DOHH2 (cell line): ENCODE results near the gene OPTC.

Experiments used
- EZH2phosphoT487 ChIP-seq: fragments of 200-600 bp; sonication (generic); IDR thresholded peaks from 2 replicates; pipeline ENCODE4 v1.6.1; 2017; ENCODE audit warnings: borderline replicate concordance, mild to moderate bottlenecking, antibody characterized with exemption, low read length, moderate library complexity, mixed read lengths
- TF ChIP-seq, protein P1 (sequence below): fragments of 200-600 bp; sonication (generic); IDR thresholded peaks from one replicate; pipeline ENCODE4 v1.5.1; 2014; ENCODE audit warnings: antibody characterized with exemption, mild to moderate bottlenecking, low read depth, low read length; ENCODE audit not compliant: poor library complexity, severe bottlenecking

DNA sequence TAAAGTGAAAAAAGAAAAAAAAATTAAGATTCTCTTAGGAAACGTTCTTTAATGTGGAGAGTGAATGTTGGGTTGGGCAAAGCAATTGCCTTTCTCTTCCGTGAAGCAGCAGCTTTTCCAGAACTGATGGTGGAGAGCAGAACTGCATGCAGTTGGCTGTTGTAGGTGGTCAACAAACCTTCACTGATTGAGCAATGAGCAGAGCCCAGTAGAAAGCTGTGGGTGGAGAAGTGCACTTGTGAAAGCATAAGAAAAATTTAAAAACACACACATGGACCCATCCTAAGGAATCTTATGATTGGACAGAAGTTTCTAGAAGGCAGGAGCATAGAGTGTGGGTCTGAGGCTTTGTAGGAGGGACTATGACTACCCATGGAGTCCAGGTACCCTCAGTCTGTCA, 13.9 kb upstream of the OPTC start:
- TF ChIP-seq, protein P1, sequence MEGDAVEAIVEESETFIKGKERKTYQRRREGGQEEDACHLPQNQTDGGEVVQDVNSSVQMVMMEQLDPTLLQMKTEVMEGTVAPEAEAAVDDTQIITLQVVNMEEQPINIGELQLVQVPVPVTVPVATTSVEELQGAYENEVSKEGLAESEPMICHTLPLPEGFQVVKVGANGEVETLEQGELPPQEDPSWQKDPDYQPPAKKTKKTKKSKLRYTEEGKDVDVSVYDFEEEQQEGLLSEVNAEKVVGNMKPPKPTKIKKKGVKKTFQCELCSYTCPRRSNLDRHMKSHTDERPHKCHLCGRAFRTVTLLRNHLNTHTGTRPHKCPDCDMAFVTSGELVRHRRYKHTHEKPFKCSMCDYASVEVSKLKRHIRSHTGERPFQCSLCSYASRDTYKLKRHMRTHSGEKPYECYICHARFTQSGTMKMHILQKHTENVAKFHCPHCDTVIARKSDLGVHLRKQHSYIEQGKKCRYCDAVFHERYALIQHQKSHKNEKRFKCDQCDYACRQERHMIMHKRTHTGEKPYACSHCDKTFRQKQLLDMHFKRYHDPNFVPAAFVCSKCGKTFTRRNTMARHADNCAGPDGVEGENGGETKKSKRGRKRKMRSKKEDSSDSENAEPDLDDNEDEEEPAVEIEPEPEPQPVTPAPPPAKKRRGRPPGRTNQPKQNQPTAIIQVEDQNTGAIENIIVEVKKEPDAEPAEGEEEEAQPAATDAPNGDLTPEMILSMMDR, result no peak
- TF ChIP-seq EZH2phosphoT487, result no peak
